ENCODE measurements around the gene RBM47.

- no peak for TF ChIP-seq CTCF (conservative IDR thresholded peaks at IDR 0.05 in 1 of 2, IDR thresholded peaks at IDR 0.05 in 1 of 2; ENCODE audit: low read depth in 1 of 2, low read length in 2 of 2)
- TF ChIP-seq EZH2 (IDR thresholded peaks at IDR 0.05; ENCODE audit: low read length, missing control alignments) = no peak
These were observed 216.5 kb downstream of the RBM47 start for GRCh38 chr4:40412866-40413795.
